ENCODE results near the gene TM4SF18.
"Not testable (repeated sequence)": the region's sequence is repeated elsewhere in the genome, so short reads cannot be mapped to it uniquely, and the experiment has no call there.

Gene TM4SF18, protein sequence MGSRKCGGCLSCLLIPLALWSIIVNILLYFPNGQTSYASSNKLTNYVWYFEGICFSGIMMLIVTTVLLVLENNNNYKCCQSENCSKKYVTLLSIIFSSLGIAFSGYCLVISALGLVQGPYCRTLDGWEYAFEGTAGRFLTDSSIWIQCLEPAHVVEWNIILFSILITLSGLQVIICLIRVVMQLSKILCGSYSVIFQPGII

DNA sequence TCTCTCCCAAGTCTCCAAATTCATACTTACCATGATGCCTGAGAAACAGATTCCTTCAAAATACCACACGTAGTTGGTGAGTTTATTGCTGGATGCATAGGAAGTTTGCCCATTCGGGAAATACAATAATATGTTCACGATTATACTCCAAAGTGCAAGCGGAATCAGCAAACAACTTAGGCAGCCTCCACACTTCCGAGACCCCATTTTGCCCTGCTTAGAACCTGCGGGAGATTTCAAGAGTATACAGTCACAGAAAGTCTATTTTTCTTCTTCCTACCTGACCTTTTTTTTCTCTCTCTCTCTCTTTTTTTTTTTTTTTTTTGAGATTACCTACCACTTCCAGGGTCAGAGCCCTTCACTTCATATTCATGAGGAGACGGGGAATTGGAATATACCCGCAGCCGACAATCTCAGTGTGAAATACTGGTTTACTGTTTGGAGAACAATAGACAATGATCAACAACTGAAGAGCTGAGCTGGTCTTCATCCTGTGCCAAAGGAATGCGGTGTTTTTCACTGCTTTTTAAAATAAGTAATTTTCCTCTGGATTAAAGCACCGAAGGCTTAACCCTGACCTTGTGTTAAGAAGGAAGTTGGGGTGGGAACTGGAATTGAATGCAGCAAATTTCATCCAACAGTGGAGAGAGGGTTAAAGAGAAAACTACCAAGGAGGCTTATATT, at the start of gene TM4SF18:
TM4SF18 (minus strand) TSS at position 461 of the 684 bp plus-strand sequence; CDS start at position 207, 254 bp downstream.
- DNase-seq = no peak

DNA sequence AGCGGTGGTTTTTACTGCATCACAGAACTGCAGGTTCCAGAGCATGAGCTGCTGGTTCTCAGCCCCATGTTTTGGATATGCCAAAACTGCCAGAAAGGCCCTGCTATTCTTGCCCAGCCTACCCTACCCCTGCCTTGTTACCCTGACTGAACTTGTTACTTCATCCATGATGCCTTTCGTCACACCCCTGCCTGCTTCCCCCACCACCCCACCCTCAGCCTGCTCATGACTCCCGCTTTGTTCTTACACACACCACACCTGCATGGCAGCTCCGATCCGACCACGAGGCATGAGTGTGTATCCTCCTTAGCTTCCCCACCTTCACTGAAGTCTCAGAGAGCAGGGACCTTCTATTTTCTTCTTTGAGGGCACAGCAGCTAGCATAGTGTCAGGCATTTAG, 49.1 kb upstream of the TM4SF18 start:
- DNase-seq = no peak

DNA sequence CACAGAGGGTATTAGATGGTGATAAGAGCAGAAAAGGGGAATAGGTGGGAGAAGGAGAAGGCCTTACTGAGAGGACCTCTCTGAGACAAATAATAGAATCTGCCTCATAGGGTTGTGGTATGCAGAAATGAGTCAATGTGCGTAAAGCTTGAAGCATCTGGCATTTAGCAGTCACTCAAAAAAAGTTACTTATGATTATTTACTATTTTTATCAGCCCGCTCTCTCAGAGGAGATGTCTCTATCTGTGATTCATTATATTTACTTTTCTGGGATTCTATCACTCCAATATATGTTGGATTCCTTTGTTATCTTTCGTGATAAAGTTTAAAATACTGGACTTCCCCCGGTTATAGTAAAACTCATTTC, 48.6 kb upstream of the TM4SF18 start:
- DNase-seq = no peak

DNA sequence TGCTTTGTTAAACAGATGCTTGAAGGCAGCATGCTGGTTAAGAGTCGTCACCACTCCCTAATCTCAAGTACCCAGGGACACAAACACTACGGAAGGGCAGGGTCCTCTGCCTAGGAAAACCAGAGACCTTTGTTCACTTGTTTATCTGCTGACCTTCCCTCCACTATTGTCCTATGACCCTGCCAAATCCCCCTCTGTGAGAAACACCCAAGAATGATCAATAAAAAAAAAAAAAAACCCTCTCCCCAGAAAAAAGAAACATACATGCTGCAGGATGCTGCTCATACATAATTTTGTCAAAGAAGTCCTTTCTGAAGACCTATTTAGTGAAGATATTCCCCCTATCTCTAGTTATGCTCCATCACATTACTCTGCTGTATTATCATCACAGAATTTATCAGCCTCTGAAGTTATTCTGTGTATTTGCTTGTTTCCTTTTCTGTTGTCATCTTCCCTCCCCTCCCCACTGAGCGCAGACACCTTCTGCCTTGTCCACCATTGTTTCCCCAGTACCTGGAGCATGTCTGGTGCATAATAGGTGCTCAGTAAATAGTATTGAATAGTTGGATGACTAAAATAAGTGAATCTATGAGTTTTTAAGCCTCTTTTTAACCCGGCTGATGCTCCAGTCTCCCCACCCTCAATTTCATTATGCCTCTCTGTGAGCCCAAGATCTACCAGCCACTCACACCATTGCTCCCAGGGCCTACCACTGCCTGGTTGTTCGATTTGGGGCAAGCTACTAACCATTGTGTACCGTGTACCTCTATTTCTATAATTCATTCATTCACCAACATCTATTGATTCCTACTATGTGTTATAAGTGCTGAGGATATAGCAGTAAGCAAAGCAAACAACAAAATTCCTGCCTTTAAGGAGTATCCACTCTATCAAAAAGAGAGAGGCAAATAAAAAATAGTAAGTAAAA, 48.0 kb upstream of the TM4SF18 start:
- no peak for DNase-seq

DNA sequence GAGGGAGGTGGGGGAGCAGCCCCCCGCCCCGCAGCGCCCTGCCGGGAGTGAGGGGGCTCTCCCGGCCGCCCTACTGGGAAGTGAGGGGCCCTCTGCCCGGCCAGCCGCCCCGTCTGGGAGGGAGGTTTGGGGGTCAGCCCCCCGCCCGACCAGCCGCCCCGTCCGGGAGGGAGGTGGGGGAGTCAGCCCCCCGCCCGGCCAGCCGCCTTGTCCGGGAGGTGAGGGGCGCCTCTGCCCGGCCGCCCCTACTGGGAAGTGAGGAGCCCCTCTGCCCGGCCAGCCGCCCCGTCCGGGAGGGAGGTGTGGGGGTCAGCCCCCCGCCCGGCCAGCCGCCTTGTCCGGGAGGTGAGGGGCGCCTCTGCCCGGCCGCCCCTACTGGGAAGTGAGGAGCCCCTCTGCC, 46.8 kb upstream of the TM4SF18 start:
- not testable (repeated sequence) for DNase-seq

DNA sequence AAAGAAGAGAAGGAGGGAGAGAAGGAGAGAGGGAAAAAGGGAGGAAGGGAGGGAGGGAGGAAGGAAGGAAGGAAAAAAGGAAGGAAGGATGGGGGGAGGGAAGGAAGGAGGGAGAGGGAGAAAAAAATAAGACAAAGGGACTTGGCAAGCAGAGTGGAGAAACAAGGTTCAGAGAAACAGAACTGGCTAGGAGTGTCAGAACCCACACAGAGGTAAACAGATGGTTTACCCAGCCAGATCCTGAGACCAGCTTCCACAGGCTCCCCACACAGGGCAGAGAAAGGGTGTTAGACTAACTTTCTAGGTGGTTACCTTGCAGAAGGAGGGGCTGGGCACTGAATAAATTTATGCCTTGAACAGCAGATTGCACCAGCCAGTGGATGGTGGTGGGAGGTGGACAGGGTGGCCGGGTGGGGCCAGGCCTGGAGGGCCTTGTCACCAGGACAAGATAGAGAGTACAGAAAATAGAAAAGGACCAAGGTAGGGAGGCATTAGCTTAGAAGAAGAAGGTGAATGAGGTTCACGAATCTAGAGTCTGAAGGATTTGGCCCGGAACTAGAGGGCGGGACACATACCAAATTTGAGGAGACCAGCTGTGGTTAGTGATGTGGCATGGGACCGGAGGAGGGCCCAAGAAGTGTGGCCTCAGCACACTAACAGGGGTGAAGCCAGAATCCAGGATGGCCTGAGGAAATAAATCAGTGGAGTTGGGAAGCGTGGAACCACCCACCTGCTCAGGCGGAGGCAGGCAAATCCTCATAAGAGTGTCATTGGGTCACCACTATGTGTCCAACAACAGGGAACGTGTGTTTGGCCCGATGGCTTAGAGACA, 45.3 kb upstream of the TM4SF18 start:
- DNase-seq = no peak

DNA sequence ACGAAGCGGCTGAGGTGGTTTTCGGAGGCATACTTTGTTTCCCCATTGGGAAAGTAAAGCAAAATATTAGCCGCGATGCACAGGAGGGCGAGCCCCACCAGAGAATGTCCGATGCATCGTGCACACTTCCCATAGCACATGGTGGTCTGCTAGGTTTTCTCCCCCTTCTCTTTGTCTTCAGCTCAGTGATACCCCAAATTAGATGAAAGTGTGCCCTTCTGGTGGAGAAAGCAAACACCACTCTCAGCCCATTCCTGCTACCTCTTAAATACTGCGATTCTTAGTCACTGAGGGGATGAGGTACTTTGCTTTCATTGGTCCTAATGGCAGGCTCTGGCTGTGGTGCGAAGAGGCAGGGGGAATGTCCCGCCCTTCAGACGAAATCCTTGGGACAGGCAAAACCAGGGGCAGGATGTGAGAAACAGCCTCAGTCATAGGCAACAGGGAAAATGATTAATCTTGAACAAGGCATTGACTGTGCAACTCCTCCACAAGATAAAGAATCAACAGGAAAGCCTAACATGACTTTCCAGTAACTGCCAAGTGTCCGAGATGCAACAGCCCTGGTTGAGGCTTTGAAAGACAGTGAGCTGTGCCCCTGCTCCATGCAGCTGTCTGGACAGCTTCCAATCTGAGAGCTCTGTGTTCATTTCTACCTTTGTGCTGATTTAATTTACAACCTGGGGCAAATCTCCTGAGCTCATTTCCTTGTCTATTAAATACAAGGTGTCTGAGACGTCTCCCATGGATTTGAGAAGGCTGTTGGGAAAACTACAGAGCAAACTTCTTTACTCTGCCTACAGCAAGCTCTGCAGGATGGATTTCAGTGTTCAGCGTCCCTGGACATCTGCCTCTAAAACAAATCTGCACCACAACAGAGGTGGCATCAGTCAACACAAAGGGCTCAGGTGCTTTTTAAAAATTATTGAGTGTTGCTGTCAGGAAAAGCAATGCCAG, 44.2 kb upstream of the TM4SF18 start, which contains the start of gene TM4SF1:
TM4SF1 (minus strand) TSS at position 242 of the 957 bp plus-strand sequence; CDS start at position 140, 102 bp downstream.
- DNase-seq = no peak

DNA sequence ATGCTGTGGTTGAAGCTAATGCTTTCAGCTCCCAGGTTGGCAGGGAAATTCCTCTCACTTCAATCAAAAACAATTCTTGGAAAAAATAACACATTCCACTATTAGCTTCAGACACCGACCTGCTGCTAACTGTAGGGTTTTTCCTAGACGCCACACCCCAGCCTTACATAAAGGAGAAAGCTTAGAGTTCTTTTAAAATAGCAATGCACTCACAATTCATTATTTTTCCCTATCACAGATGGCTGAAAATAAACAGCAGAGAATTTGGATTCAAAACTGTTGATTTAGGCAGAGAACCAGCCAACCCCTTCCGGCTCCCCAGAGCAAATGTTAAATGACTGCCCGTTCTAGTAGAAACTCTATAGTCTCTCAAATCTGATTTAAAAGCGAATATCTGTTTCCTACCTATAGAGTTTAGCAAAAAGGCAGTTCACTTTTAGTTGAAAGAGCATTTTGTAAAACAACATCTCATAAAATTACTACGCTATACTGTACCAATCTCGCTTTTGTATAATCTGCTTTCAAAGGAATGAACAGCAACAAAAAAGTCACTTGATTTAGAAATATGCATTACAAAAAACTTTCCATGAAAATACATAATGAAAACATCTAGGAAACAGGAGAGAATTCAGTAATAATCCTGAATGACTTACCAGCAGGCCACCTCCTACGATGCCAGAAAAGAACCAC, 43.4 kb upstream of the TM4SF18 start:
- no peak for DNase-seq

DNA sequence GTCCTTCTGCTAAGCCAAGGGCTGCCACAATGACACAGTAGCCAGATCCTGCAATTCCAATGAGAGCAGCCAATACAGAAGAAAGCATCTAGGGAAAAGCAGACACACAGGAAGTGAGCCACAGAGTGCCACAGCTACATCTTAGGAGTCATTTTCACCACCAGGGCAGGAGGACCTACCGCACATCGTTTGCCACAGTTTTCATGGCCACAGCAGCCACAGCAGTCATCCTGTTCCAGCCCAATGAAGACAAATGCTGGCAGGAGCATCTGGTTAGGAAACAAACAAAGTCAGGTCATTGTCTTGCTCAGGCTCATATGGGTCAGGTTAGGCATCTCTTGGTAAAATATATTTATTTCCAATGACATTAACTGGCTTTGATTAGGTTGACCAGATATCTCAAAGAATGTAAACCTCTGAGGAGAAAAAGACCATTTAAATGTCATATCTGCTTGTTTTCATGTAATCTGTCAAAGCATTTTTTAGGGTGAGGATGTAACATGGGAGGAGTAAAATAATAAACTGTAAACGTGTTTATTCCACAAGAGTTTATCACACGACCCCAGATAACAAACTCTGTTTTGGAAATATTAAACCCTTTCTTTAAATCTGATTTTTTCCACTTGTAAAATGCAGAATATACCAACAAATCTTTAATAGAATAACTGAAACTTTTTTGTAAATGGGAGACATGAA, 42.2 kb upstream of the TM4SF18 start:
- no peak for DNase-seq

DNA sequence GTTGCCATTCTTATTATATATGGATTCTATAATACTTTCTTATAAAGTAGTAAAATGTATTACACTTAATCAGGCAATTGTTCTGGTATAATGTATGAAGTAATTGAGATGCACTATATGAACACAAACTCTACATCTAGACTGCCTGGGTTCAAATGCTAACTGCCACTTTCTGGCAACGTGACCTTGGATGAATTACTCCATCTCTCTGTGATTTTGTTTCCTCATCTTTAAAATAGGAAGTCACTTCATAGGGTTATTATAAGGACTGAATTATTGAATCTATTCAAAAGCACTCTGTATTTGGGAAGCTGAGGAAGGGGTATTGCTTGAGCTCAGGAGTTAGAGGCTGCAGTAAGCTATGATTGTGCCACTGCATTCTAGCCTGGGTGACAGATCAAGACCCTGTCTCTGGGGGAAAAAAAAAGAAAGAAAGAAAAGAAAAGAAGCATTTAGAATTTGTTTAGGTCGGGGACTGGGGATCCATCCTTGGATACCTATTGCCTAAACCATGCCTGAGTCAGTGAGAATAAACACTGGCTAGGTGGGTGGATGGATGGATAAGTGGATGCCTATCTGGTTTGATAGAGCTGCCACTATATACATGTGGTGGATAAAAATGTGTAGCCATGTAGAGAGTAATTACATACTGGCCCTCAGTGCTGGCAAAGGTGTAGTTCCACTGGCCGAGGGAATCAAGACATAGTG, 41.5 kb upstream of the TM4SF18 start:
- DNase-seq = no peak

DNA sequence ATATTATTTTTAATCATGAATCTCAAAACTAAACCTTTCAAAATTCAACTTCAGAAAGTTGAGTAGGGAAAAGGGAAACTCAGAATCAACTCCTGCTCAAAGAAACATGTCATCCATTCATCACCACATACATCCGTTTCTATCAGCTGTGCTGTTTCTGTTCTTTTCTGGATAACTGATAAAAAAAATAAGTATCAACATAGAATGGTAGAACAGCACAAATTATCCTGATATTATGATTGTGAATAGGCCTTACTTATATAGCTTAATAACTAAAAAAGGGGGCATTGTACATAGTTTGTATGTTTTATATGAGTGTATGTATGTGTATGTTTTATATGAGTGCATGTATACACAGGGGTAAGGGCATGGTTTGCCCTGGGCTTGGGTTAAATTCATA, 41.0 kb upstream of the TM4SF18 start:
- no peak for DNase-seq

DNA sequence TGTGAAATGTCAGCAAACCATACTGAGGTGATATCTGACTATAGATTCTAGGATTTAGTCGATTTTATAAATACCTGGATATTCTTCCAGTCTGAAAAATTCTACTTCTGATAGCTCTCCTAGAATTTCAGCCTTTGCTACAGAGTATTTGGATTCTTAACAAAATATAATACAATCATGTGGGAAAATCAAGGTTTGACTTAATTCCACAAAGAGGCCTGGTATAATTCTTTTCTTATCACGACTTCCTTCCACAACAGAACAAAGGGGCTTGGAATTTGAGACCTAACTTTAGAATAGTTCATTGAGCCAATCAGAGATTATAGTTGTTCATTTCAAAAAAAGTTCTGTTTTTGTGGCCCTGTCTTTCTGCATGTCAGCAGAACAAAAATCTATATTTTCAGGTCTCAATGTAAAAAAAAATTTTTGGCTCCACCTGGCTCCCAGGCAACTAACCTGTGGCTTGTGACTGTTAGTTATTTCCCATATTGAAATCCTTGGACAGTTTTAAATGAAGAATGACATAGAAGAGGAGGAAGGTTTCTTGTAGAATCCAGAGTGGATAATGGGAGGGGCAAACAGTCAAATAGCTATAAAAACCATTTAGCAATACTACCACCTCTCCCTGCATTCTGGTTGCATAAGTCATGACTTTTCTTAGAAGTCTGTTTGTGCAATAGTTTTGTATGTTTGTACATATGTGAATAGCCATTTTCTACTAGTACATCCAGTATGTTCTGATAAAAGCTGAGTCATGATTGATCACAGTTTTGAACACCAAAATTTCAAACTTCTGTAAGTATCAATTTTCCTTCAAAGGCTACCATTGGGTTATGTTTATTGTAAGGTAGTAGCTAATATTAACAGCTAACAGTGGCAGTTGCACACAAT, 40.0 kb upstream of the TM4SF18 start:
- DNase-seq = no peak

DNA sequence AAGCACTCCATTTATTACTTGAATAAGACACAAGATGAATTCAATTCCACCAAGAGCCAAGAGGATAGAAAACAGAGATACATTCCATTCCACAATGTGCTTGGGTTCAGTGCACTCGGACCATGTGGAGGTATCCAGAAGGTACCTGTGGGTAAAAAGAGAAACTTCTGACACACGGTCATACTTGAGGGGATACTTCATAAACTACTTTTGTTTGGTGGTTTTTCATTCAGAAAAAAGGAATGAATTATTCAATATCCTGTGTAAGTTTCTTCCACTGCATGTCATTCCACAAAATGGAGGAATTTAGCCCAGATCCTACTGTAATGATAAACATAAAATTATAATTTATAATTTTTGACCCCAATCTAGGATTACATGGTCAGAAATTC, 38.3 kb upstream of the TM4SF18 start:
- no peak for DNase-seq

DNA sequence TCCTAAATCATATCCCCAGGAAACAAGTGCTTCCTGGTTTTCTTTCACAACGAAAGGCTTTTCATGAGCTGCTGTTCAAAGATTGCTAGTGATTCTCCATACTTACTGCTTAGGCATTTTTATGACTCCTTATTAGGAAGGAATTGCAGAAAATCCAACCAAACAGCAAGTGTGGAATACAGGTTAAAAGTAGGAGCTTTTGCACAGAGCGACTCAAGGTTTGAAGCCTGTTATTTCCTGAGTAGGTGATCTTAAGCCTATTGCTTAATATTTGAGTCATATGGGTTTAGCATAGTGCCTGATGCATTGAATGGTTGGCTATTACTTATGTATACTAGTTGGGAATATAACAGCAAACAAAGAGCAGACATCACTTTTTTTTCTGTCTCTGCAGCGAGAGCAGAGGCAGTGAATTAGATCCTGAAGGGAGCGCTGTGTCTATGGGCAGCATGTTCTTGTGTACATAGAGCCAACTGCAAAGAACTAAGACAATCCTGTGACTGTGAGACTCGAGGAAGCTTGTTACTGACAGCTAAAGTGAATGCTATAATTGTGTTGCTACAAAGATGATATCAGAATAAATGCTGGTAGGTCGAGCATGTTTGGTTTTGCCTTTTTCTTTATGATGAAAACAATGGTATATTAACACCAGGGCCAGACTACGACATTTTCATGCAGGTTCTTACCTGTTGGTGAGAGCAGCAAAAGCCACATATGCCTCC, 37.7 kb upstream of the TM4SF18 start:
- DNase-seq = no peak

DNA sequence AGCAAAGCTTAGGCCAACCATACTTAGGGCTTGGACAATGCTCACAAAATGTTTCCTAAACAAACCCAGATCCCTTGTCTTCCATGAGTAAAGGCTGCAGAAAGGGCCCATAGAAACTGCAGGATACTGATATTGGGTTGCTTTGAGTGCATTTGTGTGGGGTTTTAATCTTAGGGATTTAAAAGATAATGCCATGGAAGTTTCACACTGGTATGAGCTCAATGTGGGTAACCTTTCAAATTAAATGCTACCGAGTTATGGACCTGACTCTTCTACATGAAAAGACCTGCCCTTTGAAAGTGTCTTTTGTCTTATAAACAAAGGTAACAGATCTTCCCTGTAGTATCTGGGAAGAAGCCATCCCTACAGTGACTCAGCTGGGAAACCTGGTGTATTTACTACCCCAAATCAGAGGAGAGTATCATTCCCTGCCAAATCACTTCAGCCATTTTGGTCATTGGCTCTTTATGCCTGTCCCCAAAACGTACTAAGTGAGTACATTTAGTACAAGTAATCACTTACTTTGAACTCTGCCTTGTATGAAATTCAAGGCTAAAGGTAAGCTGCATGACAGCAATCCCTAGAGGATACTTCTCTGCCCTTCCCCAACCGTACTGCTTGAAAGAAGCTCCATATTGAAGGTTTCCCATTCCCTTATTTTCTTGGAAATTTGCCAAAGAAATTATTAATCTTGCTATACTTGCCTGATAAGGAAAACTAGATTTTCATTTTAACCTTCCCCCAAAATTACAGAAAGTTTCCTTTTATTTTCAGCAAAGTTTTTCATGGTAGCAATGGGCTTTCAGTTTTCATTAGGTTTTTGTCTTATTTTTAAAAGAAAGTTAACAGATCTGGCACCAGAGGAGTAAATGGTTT, 36.8 kb upstream of the TM4SF18 start:
- DNase-seq = no peak

DNA sequence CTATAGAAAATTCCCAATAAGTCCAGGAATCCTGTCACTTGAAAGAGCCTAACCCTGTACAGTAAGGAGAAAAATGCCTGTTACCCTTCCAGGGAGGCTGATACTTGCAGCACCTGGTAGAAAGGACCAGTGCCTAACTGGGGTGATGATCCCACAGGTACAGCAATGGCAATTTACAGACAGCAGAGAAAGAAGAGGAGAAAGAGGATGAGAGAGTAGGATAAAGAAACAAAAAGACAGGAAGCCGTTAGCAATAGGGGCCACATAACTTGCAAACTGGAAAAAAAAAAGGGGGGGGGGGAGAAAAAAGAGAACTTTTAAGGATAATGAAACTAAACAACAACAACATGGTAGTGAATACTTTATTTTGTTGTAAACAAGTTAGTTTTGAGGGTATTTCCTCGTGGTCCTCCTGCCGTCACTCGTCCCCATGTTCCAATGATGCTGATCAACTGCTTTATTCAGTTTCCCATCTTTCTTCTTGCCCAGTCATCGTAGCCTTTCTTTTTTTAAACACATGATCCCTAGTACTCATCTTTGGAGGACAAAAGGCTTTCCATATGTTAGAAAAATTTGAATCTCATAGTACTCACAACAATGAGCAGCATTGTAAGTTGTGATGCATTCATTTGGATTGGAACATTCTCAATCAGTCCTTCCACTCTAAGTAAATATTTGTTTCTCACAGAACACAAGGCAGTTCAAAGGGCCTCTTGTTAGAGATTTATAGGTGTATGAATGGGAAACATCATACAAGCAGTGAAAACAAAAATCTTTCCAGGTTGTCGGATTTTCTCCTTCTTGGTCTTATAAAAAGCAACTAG, 35.5 kb upstream of the TM4SF18 start:
- DNase-seq = no peak

Data from activated CD4-positive, alpha-beta T cell treated with anti-CD3 and anti-CD28 coated beads, Interleukin-10, Interleukin-2, amounts not matched to agents 100 ng/mL and 50 ng/mL, durations not matched to agents 16 hours and 8 hours (primary cell).